H9 (cell line): Measurements from ENCODE around the gene MICAL2. TPM values are rescaled to one million over a fixed set of nuclear protein-coding genes. Genes with fewer than 3 reads are reported as not detected.

Source experiments
- DNase-seq: peaks from one replicate; pipeline ENCODE4 v3.0.0-alpha.2; 2017
- H2AFZ ChIP-seq: one replicate; pipeline ENCODE4 v1.6.1; 2013; ENCODE audit warnings: mild to moderate bottlenecking, low read length, control low read depth, moderate library complexity
- H2AK5ac ChIP-seq: 2 replicates; pipeline ENCODE4 v1.6.1; 2013; ENCODE audit warnings: low read length, control low read depth, mixed read lengths; ENCODE audit not compliant: insufficient read length
- H2BK120ac ChIP-seq: one replicate; pipeline ENCODE4 v1.6.1; 2013; ENCODE audit warnings: low read depth, mild to moderate bottlenecking, low read length, control low read depth, inconsistent platforms; ENCODE audit not compliant: poor library complexity, severe bottlenecking
- H2BK12ac ChIP-seq: 2 replicates; pipeline ENCODE4 v1.6.1; 2013; ENCODE audit warnings: low read length, control low read depth, mixed read lengths, low read depth; ENCODE audit not compliant: insufficient read length
- H2BK15ac ChIP-seq: 2 replicates; pipeline ENCODE4 v1.6.1; 2013; ENCODE audit warnings: low read depth, low read length, control low read depth
- H2BK20ac ChIP-seq: one replicate; pipeline ENCODE4 v1.6.1; 2013; ENCODE audit warnings: low read depth, mild to moderate bottlenecking, low read length, control low read depth, inconsistent platforms; ENCODE audit not compliant: poor library complexity, severe bottlenecking
- H2BK5ac ChIP-seq: 2 replicates; pipeline ENCODE4 v1.6.1; 2013; ENCODE audit warnings: low read length, control low read depth, mixed read lengths; ENCODE audit not compliant: insufficient read length
- H3K14ac ChIP-seq: 2 replicates; pipeline ENCODE4 v1.6.1; 2013; ENCODE audit warnings: low read length, control low read depth; ENCODE audit not compliant: insufficient read depth
- H3K18ac ChIP-seq: 2 replicates; pipeline ENCODE4 v1.6.1; 2013; ENCODE audit warnings: low read depth, mild to moderate bottlenecking, mixed read lengths, low read length, control low read depth; ENCODE audit not compliant: insufficient read length
- H3K23ac ChIP-seq: 2 replicates; pipeline ENCODE4 v1.6.1; 2013; ENCODE audit warnings: low read length, control low read depth, mixed read lengths, low read depth; ENCODE audit not compliant: insufficient read length
- H3K23me2 ChIP-seq: 2 replicates; pipeline ENCODE4 v1.6.1; 2013; ENCODE audit warnings: low read depth, mild to moderate bottlenecking, mixed read lengths, low read length, control low read depth; ENCODE audit not compliant: insufficient read length, poor library complexity, severe bottlenecking
- H3K27ac ChIP-seq: 2 replicates; pipeline ENCODE4 v1.5.1; 2013; ENCODE audit warnings: low read length, control low read depth, mixed read lengths, low read depth; ENCODE audit not compliant: insufficient read length
- H3K27me3 ChIP-seq: 2 replicates; pipeline ENCODE4 v1.6.1; 2013; ENCODE audit warnings: low read length, control low read depth, inconsistent platforms; ENCODE audit not compliant: insufficient read depth
- H3K4ac ChIP-seq: 2 replicates; pipeline ENCODE4 v1.6.1; 2013; ENCODE audit warnings: low read depth, mild to moderate bottlenecking, control low read depth, inconsistent platforms, low read length, moderate library complexity
- H3K4me1 ChIP-seq: 2 replicates; pipeline ENCODE4 v1.6.1; 2013; ENCODE audit warnings: low read length, control low read depth, inconsistent platforms; ENCODE audit not compliant: insufficient read depth
- H3K4me2 ChIP-seq: 2 replicates; pipeline ENCODE4 v1.6.1; 2013; ENCODE audit warnings: low read length, control low read depth, mixed read lengths; ENCODE audit not compliant: insufficient read length, insufficient read depth
- H3K56ac ChIP-seq: 2 replicates; pipeline ENCODE4 v1.6.1; 2013; ENCODE audit warnings: low read depth, mild to moderate bottlenecking, mixed read lengths, low read length, control low read depth; ENCODE audit not compliant: insufficient read length
- H3K79me1 ChIP-seq: 2 replicates; pipeline ENCODE4 v1.6.1; 2013; ENCODE audit warnings: low read depth, mild to moderate bottlenecking, moderate library complexity, low read length, control low read depth, inconsistent platforms; ENCODE audit not compliant: insufficient read depth, poor library complexity, severe bottlenecking
- H3K79me2 ChIP-seq: 2 replicates; pipeline ENCODE4 v1.6.1; 2013; ENCODE audit warnings: low read length, control low read depth, inconsistent platforms; ENCODE audit not compliant: insufficient read depth
- H3K9ac ChIP-seq: 2 replicates; pipeline ENCODE4 v1.6.1; 2013; ENCODE audit warnings: low read length, control low read depth, mixed read lengths; ENCODE audit not compliant: insufficient read length; ENCODE audit errors: extremely low read depth
- H3K9me3 ChIP-seq: one replicate; pipeline ENCODE4 v1.6.1; 2013; ENCODE audit warnings: low read depth, low read length, inconsistent platforms; ENCODE audit not compliant: control insufficient read depth
- H3T11ph ChIP-seq: one replicate; pipeline ENCODE4 v1.6.1; 2013; ENCODE audit warnings: mild to moderate bottlenecking, low read length, control low read depth, inconsistent platforms
- H4K20me1 ChIP-seq: one replicate; pipeline ENCODE4 v1.6.1; 2013; ENCODE audit not compliant: control insufficient read depth, insufficient read length, insufficient read depth
- H4K5ac ChIP-seq: 2 replicates; pipeline ENCODE4 v1.6.1; 2013; ENCODE audit warnings: low read depth, mild to moderate bottlenecking, mixed read lengths, low read length, control low read depth; ENCODE audit not compliant: insufficient read length
- H4K8ac ChIP-seq: replicated peaks from 2 replicates; pipeline ENCODE4 v1.6.1; 2013; ENCODE audit warnings: low read length, control low read depth, mixed read lengths, low read depth; ENCODE audit not compliant: insufficient read length
- H4K91ac ChIP-seq: 2 replicates; pipeline ENCODE4 v1.6.1; 2013; ENCODE audit warnings: low read depth, mild to moderate bottlenecking, moderate library complexity, mixed read lengths, low read length, control low read depth; ENCODE audit not compliant: insufficient read length
- H3K27ac Mint-ChIP-seq, 3 experiments: 2 replicates in 2 of 3; 3 replicates in 1 of 3; pipeline ENCODE4 v1.8.0; 2020 to 2021; ENCODE audit warnings: mixed read lengths in 3 of 3, mild to moderate bottlenecking in 1 of 3, moderate library complexity in 1 of 3
- H3K27me3 Mint-ChIP-seq: 2 replicates; pipeline ENCODE4 v1.8.0; 2021; ENCODE audit warnings: low read depth, mild to moderate bottlenecking, moderate library complexity, mixed read lengths
- H3K36me3 Mint-ChIP-seq, 3 experiments: 2 replicates in 2 of 3; 3 replicates in 1 of 3; pipeline ENCODE4 v1.8.0; 2020 to 2021; ENCODE audit warnings: low read depth in 3 of 3, mixed read lengths in 3 of 3; ENCODE audit not compliant: insufficient read depth in 1 of 3
- H3K4me1 Mint-ChIP-seq, 2 experiments: 2 replicates each; pipeline ENCODE4 v1.8.0; 2020; ENCODE audit warnings: mixed read lengths in 2 of 2
- H3K4me3 Mint-ChIP-seq, 2 experiments: 2 replicates in 1 of 2; 3 replicates in 1 of 2; pipeline ENCODE4 v1.8.0; 2020 to 2021; ENCODE audit warnings: mild to moderate bottlenecking in 2 of 2, mixed read lengths in 2 of 2, moderate library complexity in 1 of 2
- H3K9me3 Mint-ChIP-seq, 2 experiments: 2 replicates in 1 of 2; 3 replicates in 1 of 2; pipeline ENCODE4 v1.8.0; 2020; ENCODE audit warnings: mild to moderate bottlenecking in 2 of 2, mixed read lengths in 2 of 2, moderate library complexity in 1 of 2
- WGBS: extraction: QIAGEN DNeasy Blood & Tissue Kit; methylation state at CpG from one replicate; pipeline ENCODE4 v1.1.7; 2013; ENCODE audit warnings: missing lambda C conversion rate, low lambda C conversion rate, mixed read lengths; ENCODE audit not compliant: insufficient read length; ENCODE audit errors: extremely low coverage; 5-methylcytosine and 5-hydroxymethylcytosine counted together
- total RNA-seq: library from RNA; stranded (reverse); gene quantifications from 2 replicates; pipeline ENCODE4 v1.2.1, GENCODE V29; 2021
- TF ChIP-seq, protein P1 (sequence below): fragments of 200-600 bp; sonication (generic); conservative IDR thresholded peaks from 3 replicates; pipeline ENCODE4 v1.8.0; 2021; ENCODE audit warnings: antibody characterized with exemption, mild to moderate bottlenecking

MICAL2 gene
- total RNA-seq, 1 experiment from 2014 or later: 4.7 TPM

DNA sequence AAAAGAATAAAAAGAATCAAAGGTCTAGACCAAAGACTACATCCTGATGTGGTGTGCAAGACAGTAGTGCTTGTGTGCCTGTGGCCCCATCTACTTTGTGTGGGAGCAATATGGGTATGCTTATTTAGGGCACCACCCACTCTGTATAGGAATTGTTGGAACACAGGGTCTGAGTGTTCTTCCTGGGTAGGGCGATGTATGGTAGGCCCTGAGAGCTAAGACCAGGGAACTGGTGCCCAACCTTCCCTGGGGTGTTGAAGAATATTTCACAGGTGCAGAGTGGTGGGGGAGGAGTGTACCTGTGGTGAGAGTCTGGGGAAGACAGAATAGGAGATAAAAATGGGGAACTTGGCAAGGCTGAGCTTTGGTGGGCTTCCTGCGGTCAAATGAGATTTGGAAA lies 41.9 kb downstream of the MICAL2 start:
- H4K20me1 ChIP-seq: no peaks in the 10 kb centered on the region
- no CpG with 5 or more reads among the region's 2 CpGs for WGBS
- no peak overlapping the region for H2BK15ac ChIP-seq
- H3K9me3 Mint-ChIP-seq: no peaks in the 10 kb centered on the region; a peak in 1 of 5 replicates
- no peak overlapping the region for H3T11ph ChIP-seq
- H2BK20ac ChIP-seq: no peak overlapping the region
- no peak overlapping the region for H3K27ac Mint-ChIP-seq
- TF ChIP-seq, protein P1, sequence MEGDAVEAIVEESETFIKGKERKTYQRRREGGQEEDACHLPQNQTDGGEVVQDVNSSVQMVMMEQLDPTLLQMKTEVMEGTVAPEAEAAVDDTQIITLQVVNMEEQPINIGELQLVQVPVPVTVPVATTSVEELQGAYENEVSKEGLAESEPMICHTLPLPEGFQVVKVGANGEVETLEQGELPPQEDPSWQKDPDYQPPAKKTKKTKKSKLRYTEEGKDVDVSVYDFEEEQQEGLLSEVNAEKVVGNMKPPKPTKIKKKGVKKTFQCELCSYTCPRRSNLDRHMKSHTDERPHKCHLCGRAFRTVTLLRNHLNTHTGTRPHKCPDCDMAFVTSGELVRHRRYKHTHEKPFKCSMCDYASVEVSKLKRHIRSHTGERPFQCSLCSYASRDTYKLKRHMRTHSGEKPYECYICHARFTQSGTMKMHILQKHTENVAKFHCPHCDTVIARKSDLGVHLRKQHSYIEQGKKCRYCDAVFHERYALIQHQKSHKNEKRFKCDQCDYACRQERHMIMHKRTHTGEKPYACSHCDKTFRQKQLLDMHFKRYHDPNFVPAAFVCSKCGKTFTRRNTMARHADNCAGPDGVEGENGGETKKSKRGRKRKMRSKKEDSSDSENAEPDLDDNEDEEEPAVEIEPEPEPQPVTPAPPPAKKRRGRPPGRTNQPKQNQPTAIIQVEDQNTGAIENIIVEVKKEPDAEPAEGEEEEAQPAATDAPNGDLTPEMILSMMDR: no peak
- H2BK12ac ChIP-seq: no peak overlapping the region
- no peaks in the 10 kb centered on the region for H3K27me3 ChIP-seq
- H2AK5ac ChIP-seq: no peak overlapping the region
- no peak overlapping the region for H3K56ac ChIP-seq
- H3K23ac ChIP-seq: no peak overlapping the region
- no peak overlapping the region for H2BK120ac ChIP-seq
- H3K9ac ChIP-seq: no peak overlapping the region
- H4K5ac ChIP-seq: no peak overlapping the region
- H3K36me3 Mint-ChIP-seq: no peaks in the 10 kb centered on the region
- H3K23me2 ChIP-seq: no peaks in the 10 kb centered on the region
- no peak overlapping the region for H3K4me2 ChIP-seq
- H3K9me3 ChIP-seq: no peaks in the 10 kb centered on the region
- H3K4me1 Mint-ChIP-seq: no peaks in the 10 kb centered on the region
- H3K79me2 ChIP-seq: no peaks in the 10 kb centered on the region
- H2BK5ac ChIP-seq: no peak overlapping the region
- no peak overlapping the region for H4K91ac ChIP-seq
- no peaks in the 10 kb centered on the region for H3K4me1 ChIP-seq
- no peak overlapping the region for H3K4me3 Mint-ChIP-seq
- no peak overlapping the region for H3K27ac ChIP-seq
- no peaks in the 10 kb centered on the region for H3K79me1 ChIP-seq
- no peak overlapping the region for H3K4ac ChIP-seq
- H2AFZ ChIP-seq: no peak overlapping the region
- H4K8ac ChIP-seq: no peak overlapping the region
- H3K27me3 Mint-ChIP-seq: peaks cover 1% of the 10 kb centered on the region; the same call in 1 of the 2 replicates
- H3K14ac ChIP-seq: no peak overlapping the region
- no peak for DNase-seq
- no peak overlapping the region for H3K18ac ChIP-seq
